CD4-positive, alpha-beta T cell treated with Interleukin-17A for 1 hour (primary cell): ENCODE results near the gene SYPL1.
"Not testable (repeated sequence)": the region's sequence is repeated elsewhere in the genome, so short reads cannot be mapped to it uniquely, and the experiment has no call there.

Experiments used
- DNase-seq: peaks from one replicate; pipeline ENCODE4 v3.0.0-alpha.2; 2020

The SYPL1 gene

GRCh38 chr7:106112118-106112971 is at the start of gene SYPL1:
SYPL1 (minus strand) TSS chr7:106112312; CDS start chr7:106112208, 104 bp downstream.
- peak; percentile 95 for DNase-seq

DNA sequence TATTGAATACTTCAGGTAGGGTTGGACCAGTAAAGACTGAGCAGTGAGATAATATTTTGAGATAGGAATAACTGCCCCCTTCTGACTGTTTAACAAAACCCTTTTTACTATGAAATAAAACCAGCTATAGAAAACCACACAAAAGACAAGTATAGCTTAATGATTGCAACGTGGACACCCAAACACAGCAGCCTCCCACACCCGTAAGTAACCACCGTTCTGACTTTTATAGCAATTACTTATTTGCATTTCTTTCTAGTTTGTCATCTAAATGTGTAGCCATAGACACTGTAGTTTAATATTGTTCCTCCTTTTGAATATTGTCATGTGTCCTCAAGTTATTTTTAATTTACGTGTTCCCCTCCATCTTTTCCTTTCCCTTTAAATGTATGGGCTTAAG is 42.9 kb upstream of the SYPL1 start:
- DNase-seq = no peak

- DNase-seq = peak; percentile 77
These were observed 41.9 kb upstream of the SYPL1 start for GRCh38 chr7:106153891-106154449.

GRCh38 chr7:106152313-106152665 is 40.2 kb upstream of the SYPL1 start:
- DNase-seq = no peak

- DNase-seq = no peak
These were observed 39.6 kb upstream of the SYPL1 start for GRCh38 chr7:106151459-106152312.

DNA sequence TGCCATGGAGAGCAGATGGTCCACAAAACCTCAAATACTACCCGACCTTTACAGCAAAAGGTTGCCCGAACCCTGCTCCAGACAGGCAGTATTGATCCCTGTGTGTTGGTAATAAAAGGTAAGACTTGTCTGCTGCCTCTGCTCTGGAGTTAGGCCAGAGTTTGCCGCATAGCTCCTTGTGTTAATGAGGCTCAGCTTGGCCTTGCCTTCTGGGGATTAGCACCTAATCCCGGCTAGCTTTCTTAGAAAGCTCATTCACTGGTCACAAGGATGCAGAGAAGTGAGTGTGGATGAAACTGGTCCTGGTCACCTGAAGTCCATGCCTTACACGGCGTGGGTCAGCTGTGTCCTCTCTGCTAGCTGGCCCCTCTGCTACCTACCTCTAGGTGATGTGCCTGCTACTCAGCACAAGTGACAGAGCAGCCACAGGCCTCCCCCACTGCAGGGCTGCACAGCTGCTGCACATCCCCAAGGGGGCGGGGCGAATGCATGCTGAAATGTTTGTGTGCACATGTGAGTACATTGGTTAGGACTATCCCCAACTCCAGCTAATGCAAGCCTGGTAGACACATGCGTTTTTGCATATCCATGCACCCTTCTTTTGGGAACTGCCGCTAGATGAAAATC is 31.7 kb upstream of the SYPL1 start:
- no peak for DNase-seq

- DNase-seq = no peak
These were observed 30.0 kb upstream of the SYPL1 start for GRCh38 chr7:106142136-106142535.

DNA sequence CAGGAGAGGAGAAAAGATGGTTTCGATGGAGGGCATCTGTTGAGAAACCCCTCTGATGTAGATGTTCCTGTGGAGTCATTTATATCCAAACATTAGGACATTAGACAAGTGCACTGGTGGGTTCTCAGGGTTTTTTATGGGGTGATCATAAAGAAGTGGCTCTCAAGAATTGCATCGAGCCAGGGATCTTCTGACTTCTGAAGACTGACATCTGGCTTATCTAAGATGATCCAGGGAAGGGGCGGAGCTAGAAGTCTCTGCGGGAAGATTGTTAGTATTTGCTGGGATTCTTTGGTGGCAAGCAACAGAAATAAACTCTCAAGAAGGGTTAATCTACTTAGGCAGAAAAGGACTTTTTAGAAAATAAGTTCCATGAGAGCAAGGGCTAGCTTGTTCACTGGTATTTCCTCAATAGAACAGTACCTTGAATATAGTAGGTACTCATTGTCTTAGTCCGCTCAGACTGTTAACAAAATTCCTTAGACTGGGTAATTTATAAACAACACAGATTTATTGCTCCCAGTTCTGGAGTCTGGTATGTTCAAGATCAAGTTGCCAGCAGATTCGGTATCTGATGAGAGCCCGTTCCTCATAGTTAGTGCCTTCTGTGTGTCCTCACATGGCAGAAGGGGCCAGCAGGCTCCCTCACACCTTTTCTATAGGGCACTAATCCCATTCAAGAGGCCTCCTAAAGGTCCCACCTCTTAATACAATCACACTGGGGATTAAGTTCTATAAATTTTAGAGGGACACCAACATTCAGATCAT is 28.5 kb upstream of the SYPL1 start:
- DNase-seq = no peak

- no peak for DNase-seq
These were observed 27.4 kb upstream of the SYPL1 start for GRCh38 chr7:106139265-106140251.

- DNase-seq = no peak
These were observed 26.7 kb upstream of the SYPL1 start for GRCh38 chr7:106138776-106139175.

DNA sequence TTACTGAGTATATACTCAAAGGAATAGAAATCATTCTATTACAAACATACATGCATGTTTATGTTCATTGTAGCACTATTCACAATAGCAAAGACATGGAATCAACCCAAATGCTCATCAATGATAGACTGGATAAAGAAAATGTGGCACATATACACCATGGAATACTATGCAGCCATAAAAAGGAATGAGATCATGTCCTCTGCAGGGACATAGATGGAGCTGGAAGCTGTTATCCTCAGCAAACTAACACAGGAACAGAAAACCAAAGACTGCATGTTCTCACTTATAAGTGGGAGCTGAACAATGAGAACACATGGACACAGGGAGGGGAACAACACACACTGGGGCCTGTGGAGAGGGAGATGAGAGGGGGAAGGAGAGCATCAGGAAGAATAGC is 26.1 kb upstream of the SYPL1 start:
- not testable (repeated sequence) for DNase-seq

GRCh38 chr7:106134241-106134640 is 22.1 kb upstream of the SYPL1 start:
- DNase-seq = no peak

- no peak for DNase-seq
These were observed 17.2 kb upstream of the SYPL1 start for GRCh38 chr7:106129291-106129690.

DNA sequence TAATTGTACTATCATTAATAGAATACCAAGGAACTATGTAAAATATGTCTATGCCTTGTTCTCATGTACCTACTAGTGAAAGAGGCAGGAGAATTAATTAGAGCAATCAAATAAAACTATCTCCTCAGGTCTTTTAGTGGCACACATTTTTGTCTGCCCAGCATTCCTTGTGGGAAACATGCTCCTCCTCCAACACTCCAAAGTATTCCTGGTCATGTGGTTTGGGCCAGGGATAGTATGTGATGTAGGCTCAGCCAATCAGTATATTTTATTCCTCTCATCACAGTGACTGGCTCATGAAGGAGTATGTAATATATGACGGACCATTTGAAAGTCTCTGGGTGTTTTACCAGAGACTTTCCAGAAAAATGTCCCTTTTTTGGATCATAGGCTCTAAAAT is 16.7 kb upstream of the SYPL1 start:
- DNase-seq = no peak

DNA sequence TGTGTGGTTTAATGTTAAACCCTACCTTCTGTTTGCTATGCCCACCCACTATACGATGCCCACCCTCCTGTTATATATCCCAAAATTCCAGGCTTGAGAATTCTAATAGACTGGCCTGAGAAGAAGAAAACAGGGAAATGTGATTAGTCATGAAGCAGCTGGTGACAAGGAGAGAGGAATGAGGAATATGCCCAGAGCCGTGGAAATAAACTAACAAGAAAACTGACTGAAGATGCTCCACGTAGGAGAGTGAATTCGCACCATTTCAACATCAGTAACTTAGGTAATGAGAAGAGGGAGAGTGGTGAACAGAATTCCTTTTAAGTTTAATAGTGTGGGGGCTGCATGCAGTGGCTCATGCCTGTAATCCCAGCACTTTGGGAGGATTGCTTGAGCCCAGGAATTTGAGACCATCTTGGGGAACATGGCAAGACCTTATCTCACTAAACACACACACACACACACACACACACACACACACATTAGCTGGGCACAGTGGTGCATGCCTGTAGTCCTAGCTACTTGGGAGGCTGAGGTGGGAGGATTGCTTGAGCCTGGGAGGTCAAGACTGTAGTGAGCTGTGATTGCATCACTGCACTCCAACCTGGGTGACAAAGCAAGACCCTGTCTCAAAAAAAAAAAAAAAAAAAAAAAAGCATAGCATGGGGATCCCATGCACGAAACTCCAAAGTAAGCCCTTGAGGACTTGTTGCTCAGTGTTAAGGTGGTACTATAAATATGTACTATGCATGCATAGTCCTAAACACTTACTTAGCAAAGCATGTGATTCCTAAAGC is 16.1 kb upstream of the SYPL1 start:
- DNase-seq = no peak

- peak; percentile 50 for DNase-seq
These were observed 14.2 kb upstream of the SYPL1 start for GRCh38 chr7:106126170-106126938.

GRCh38 chr7:106125417-106125816 is 13.3 kb upstream of the SYPL1 start:
- no peak for DNase-seq

DNA sequence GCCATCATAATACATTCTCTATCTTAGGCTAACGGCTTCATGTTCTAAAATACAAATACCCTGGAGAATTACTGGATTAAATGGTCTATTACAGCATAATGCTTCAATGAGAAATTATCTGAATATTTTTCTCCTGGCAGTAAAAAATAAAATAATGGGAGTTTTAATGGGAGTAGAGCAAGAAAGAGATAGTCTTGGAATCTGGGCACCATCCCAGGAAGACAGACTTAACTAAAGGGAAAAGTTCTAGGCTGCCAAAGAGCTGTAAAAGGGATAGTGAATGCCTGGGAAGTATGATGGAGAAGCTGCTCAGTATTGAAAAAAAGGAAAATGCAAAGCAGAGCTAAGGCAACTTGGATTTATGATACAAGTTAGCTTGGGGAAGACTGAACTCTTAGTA is 12.1 kb upstream of the SYPL1 start:
- DNase-seq = no peak

DNA sequence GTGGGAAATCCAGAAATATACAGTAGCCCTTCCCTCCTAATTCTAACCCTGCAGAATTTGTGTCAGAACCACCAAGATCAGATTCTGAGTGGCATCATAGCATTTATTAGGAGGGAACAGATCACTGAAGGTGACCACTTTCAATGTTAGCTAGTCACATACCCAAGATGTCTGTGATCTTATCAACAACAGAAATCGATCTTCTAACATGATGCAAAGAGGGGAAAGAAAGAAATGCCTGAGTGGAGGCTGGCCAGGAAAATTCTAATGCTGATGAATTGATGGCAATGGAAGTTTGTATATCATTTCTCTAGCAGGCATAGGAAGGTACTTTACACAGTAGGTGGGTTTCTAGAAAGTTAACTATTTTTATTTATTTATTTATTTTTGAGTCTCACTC is 10.6 kb upstream of the SYPL1 start:
- no peak for DNase-seq
